Gastroesophageal sphincter (tissue), 3 donors: ENCODE measurements around the gene PRICKLE1.

Experiments used
- CTCF ChIP-seq, 4 experiments: fragments of 200-600 bp in 2 of 4; fragments of 450-650 bp in 2 of 4; sonication (generic) in 1 of 4; IDR thresholded peaks; one replicate each; pipeline ENCODE4 v1.5.1; 2017 to 2019; ENCODE audit warnings: antibody characterized with exemption in 4 of 4, mild to moderate bottlenecking in 2 of 4, moderate library complexity in 2 of 4
- EP300 ChIP-seq: sonication (generic); formaldehyde crosslinking; IDR thresholded peaks from one replicate; pipeline ENCODE4 v1.6.1; 2017; ENCODE audit warnings: antibody characterized with exemption, mild to moderate bottlenecking

GRCh38 chr12:42504049-42504448 is 85.5 kb downstream of the PRICKLE1 start:
- no peak for TF ChIP-seq CTCF (IDR thresholded peaks at IDR 0.05)
- TF ChIP-seq EP300 = no peak
